ENCODE data around the gene BRAT1. TPM values are rescaled to one million over a fixed set of nuclear protein-coding genes. Genes with fewer than 3 reads are reported as not detected.

Gene BRAT1
- total RNA-seq, 3 donors from 2014 or later: 20.7 to 27.9 (median 22.1) TPM

GRCh38 chr7:2582006-2582735, 26.8 kb upstream of the BRAT1 start:
- Histone ChIP-seq H3K4me1 (ENCODE audit: low read depth) (no peaks in the 10 kb centered on the region), H3K4me3 (no peak overlapping the region), H3K36me3 (ENCODE audit: low read depth) (no peaks in the 10 kb centered on the region), H3K9me3 (no peaks in the 10 kb centered on the region)
- peak; percentile 54 for ATAC-seq
- DNase-seq: no peak
- intact Hi-C loops (cut with DNase I, micrococcal nuclease): no loop called here
- TF ChIP-seq, protein P1, sequence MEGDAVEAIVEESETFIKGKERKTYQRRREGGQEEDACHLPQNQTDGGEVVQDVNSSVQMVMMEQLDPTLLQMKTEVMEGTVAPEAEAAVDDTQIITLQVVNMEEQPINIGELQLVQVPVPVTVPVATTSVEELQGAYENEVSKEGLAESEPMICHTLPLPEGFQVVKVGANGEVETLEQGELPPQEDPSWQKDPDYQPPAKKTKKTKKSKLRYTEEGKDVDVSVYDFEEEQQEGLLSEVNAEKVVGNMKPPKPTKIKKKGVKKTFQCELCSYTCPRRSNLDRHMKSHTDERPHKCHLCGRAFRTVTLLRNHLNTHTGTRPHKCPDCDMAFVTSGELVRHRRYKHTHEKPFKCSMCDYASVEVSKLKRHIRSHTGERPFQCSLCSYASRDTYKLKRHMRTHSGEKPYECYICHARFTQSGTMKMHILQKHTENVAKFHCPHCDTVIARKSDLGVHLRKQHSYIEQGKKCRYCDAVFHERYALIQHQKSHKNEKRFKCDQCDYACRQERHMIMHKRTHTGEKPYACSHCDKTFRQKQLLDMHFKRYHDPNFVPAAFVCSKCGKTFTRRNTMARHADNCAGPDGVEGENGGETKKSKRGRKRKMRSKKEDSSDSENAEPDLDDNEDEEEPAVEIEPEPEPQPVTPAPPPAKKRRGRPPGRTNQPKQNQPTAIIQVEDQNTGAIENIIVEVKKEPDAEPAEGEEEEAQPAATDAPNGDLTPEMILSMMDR (IDR thresholded peaks at IDR 0.05): no peak

DNA sequence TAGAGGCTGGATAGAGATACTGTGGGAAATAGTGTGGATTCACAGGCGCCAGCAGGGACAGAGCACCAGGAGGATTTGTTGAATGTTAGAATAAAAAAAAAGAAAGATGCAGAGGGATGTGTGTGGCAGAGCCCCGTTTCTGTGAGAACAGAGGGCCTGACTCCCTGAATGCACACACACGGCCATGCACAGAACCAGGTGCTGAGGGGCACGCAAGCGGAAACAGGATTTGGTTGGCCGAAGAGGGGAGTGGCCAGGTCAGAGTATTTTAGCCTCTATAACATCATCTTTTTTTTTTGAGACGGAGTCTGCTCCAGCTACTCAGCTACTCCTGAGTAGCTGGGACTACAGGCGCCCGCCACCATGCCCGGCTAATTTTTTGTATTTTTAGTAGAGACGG, 25.3 kb upstream of the BRAT1 start:
- H3K36me3 ChIP-seq (ENCODE audit: low read depth): no peaks in the 10 kb centered on the region
- intact Hi-C loops (cut with DNase I, micrococcal nuclease): no loop called here
- no peaks in the 10 kb centered on the region for H3K4me1 ChIP-seq (ENCODE audit: low read depth)
- ATAC-seq: no peak
- H3K4me3 ChIP-seq: no peak overlapping the region
- no peak for DNase-seq
- TF ChIP-seq, protein P1 (IDR thresholded peaks at IDR 0.05): no peak
- no peaks in the 10 kb centered on the region for H3K9me3 ChIP-seq

DNA sequence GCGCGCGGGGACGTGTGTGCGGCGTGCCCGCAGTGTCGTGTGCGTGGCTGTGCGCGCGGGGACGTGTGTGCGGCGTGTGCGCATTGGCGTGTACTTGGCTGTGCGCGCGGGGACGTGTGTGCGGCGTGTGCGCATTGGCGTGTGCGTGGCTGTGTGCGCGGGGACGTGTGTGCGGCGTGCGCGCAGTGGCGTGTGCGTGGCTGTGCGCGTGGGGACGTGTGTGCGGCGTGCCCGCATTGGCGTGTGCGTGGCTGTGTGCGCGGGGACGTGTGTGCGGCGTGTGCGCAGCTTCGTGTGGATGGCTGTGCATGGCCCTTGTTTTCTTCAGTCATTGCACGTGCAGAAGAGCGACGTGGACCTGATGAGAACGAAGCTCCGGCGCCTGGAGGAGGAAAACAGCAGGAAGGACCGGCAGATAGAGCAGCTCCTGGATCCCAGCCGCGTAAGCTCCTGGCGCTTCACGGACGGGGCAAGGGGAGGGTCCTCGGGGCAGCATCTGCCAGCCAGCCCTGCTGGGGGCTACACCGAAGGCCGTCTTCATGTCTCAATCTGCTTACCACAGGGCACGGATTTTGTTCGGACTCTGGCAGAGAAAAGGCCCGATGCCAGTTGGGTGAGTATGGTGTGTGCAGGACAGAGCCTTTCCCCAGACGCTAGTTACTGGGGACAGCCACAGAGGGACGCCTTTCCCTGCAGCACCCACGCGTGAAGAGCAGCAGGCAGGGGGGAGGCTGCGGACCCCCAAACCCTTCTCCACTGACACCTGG, 22.8 kb upstream of the BRAT1 start:
- H3K36me3 ChIP-seq (ENCODE audit: low read depth): no peaks in the 10 kb centered on the region
- no peak overlapping the region for H3K4me3 ChIP-seq
- H3K4me1 ChIP-seq (ENCODE audit: low read depth): no peaks in the 10 kb centered on the region
- TF ChIP-seq, protein P1 (IDR thresholded peaks at IDR 0.05): no peak
- ATAC-seq: no peak
- DNase-seq: no peak
- H3K9me3 ChIP-seq: no peaks in the 10 kb centered on the region
- intact Hi-C loops (cut with DNase I, micrococcal nuclease): no loop called here

DNA sequence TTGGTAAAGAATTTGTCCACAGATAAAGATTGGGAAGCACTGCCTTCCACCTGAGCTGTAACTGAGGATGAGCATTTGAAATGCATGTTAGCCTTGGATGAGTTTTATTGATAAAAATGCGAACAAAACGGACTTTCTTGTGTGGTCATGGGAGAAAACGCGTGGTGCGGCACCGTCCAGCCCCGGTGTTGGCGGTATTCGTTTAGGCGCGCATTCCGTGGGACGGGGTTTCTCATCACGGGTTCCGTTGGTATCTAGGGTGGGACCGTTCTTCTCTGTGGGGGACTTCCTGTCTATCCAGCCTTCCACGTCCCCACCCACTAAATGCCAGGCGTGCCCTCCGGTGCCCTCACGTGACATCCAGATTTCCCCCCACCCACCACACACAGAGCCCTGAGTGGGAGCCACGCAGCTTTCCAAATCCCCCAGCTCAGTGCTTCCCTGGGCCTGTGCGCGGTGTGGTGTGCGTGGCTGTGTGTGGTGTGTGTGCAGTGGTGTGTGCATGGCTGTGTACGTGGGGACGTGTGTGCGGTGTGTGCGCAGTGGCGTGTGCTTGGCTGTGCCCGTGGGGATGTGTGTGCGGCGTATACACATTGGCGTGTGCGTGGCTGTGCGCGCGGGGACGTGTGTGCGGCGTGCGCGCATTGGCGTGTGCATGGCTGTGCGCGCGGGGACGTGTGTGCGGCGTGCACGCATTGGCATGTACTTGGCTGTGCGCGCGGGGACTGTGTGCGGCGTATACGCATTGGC, 21.6 kb upstream of the BRAT1 start:
- intact Hi-C loops (cut with DNase I, micrococcal nuclease): no loop called here
- no peak for DNase-seq
- no peak for ATAC-seq
- Histone ChIP-seq H3K4me3 (no peak overlapping the region), H3K9me3 (no peaks in the 10 kb centered on the region), H3K4me1 (ENCODE audit: low read depth) (no peaks in the 10 kb centered on the region), H3K36me3 (ENCODE audit: low read depth) (no peaks in the 10 kb centered on the region)
- TF ChIP-seq, protein P1 (IDR thresholded peaks at IDR 0.05): no peak

GRCh38 chr7:2575733-2576340, 20.5 kb upstream of the BRAT1 start:
- H3K9me3 ChIP-seq: no peaks in the 10 kb centered on the region
- DNase-seq (no peak), ATAC-seq (no peak)
- no peaks in the 10 kb centered on the region for H3K36me3 ChIP-seq (ENCODE audit: low read depth)
- intact Hi-C loops (cut with DNase I, micrococcal nuclease): no loop called here
- TF ChIP-seq, protein P1 (IDR thresholded peaks at IDR 0.05): no peak
- no peaks in the 10 kb centered on the region for H3K4me1 ChIP-seq (ENCODE audit: low read depth)
- H3K4me3 ChIP-seq: no peak overlapping the region

Data from mucosa of descending colon (tissue), 3 donors.